Measurements from ENCODE around the gene SYTL2.
"Not testable (repeated sequence)": the region's sequence is repeated elsewhere in the genome, so short reads cannot be mapped to it uniquely, and the experiment has no call there.

DNA sequence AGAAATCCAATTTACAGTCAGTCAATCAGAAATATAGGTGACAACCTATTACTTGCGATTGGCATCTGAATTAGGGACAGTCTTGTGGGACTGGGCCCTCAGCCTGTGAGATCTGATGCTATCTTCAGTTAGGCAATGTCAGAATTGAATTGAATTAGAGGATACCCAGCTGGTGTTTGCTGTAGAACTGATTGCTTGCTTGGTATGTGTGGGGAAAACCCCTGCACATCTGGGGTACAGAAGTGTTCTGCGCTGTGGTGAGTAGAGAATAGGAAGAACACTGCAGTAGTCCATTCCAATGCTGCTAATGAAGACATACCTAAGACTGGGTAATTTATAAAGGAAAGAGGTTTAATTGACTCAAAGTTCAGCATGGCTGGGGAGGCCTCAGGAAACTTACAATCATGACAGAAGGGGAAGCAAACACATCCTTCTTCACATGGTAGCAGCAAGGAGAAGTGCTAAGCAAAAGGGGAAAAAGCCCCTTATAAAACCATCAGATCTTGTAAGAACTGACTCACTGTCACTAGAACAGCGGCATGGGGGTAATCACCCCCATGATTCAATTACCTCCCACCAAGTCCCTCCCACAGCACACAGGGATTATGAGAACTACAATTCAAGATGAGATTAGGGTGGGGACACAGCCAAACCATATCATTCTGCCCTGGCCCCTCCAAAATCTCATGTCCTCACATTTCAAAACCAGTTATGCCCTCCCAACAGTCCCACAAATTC, 30.0 kb downstream of the SYTL2 start:
- not testable (repeated sequence) for TF ChIP-seq POLR2A, EP300, CTCF (IDR thresholded peaks at IDR 0.05)

Measured in ovary (tissue), 3 donors.